M059J (cell line): Measurements from ENCODE around the gene SEPTIN8. TPM values are rescaled to one million over a fixed set of nuclear protein-coding genes. Genes with fewer than 3 reads are reported as not detected.

Experiments used
- total RNA-seq: library from RNA; depleted of rRNA; stranded (reverse); fragments of >200 nt; shearing (Covaris generic); gene quantifications from 2 replicates; pipeline ENCODE4 v1.2.3, GENCODE V29; 2014; rRNA removed

The SEPTIN8 gene
- total RNA-seq, 1 experiment from 2014 or later = 41.7 TPM

Other genes with a start within 250 kb of the SEPTIN8 start
- not detected in 2 replicates for gene IL5, start 233.7 kb downstream of the SEPTIN8 start, total RNA-seq
- gene RAD50, start 220.3 kb downstream of the SEPTIN8 start, total RNA-seq = 11.6 and 14.3 TPM in 2 replicates
- gene IL13, start 119.1 kb downstream of the SEPTIN8 start, total RNA-seq = not detected in 2 replicates
- gene IL4, start 103.2 kb downstream of the SEPTIN8 start, total RNA-seq = not detected in 2 replicates
- gene KIF3A, start 39.7 kb downstream of the SEPTIN8 start, total RNA-seq = 4.7 and 5.5 TPM in 2 replicates
- not detected in 2 replicates for gene CCNI2, start 29.8 kb downstream of the SEPTIN8 start, total RNA-seq
- 0.10 and 0.32 TPM in 2 replicates for gene SOWAHA, start 36.1 kb upstream of the SEPTIN8 start, total RNA-seq
- 7.3 and 10.3 TPM in 2 replicates for gene SHROOM1, start 53.4 kb upstream of the SEPTIN8 start, total RNA-seq
- gene GDF9, start 89.2 kb upstream of the SEPTIN8 start, total RNA-seq = not detected in 2 replicates
- 231 and 270 TPM in 2 replicates for gene UQCRQ, start 89.4 kb upstream of the SEPTIN8 start, total RNA-seq
- gene LEAP2, start 96.4 kb upstream of the SEPTIN8 start, total RNA-seq = 0.25 TPM in 1 of 2 replicates, not detected in the other
- 31.8 and 39.2 TPM in 2 replicates for gene AFF4, start 186.4 kb upstream of the SEPTIN8 start, total RNA-seq
- gene ZCCHC10, start 249.3 kb upstream of the SEPTIN8 start, total RNA-seq = 45.1 and 46.4 TPM in 2 replicates